Cardiac muscle cell (in vitro differentiated cells and primary cell): ENCODE results near the gene ECT2. TPM values are rescaled to one million over a fixed set of nuclear protein-coding genes. Genes with fewer than 3 reads are reported as not detected.

Experiments used
- DNase-seq, 2 donors: peaks; one replicate each; pipeline versions ENCODE4 v3.0.0 to v3.0.0-alpha.2; 2010 to 2017; ENCODE audit warnings: low read depth in 1 of 2, low spot score in 1 of 2
- H3K27ac ChIP-seq: fragments of 200-600 bp; sonication (generic); 2 replicates; pipeline ENCODE4 v1.5.1; 2016
- H3K27me3 ChIP-seq: fragments of 200-600 bp; sonication (generic); 2 replicates; pipeline ENCODE4 v1.6.0; 2016; ENCODE audit warnings: control low read depth
- H3K36me3 ChIP-seq: fragments of 200-600 bp; sonication (generic); 2 replicates; pipeline ENCODE4 v1.5.1; 2016; ENCODE audit warnings: control low read depth
- H3K4me1 ChIP-seq: fragments of 200-600 bp; sonication (generic); 2 replicates; pipeline ENCODE4 v1.8.1; 2017; ENCODE audit warnings: low read depth, mild to moderate bottlenecking, mixed run types
- H3K4me3 ChIP-seq: fragments of 200-600 bp; sonication (generic); 2 replicates; pipeline ENCODE4 v1.5.1; 2016; ENCODE audit warnings: mild to moderate bottlenecking
- H3K9me3 ChIP-seq: fragments of 200-600 bp; sonication (generic); 2 replicates; pipeline ENCODE4 v1.5.1; 2017; ENCODE audit warnings: low read depth, mild to moderate bottlenecking, control low read depth
- CTCF ChIP-seq: IDR thresholded peaks from 2 replicates; pipeline ENCODE4 v1.5.1; 2012; ENCODE audit warnings: low read depth, mild to moderate bottlenecking, low read length
- polyA plus RNA-seq: library from polyadenylated mRNA; unstranded; fragments of >200 nt; fragmentation: Nextera tagmentation; extraction: Ambion mirVana; gene quantifications from 2 replicates; pipeline ENCODE4 v1.2.1, GENCODE V29; 2016
- total RNA-seq: library from RNA; depleted of rRNA; stranded (reverse); fragments of >200 nt; gene quantifications from 2 replicates; pipeline ENCODE4 v1.2.3, GENCODE V29; 2016

The ECT2 gene
- total and polyA plus RNA-seq, 2 experiments from 2014 or later, result 7.8 to 39.1 TPM

GRCh38 chr3:172777901-172778300, 27.4 kb downstream of the ECT2 start:
- H3K4me1 ChIP-seq, result peaks cover 11% of the 10 kb centered on the region
- no peaks in the 10 kb centered on the region for H3K9me3 ChIP-seq
- peaks cover 12% of the 10 kb centered on the region for H3K36me3 ChIP-seq
- no peak for TF ChIP-seq CTCF
- no peak overlapping the region for H3K4me3 ChIP-seq
- H3K27me3 ChIP-seq, result no peaks in the 10 kb centered on the region
- DNase-seq, result no peak
- no peak overlapping the region for H3K27ac ChIP-seq

GRCh38 chr3:172782235-172782634, 31.7 kb downstream of the ECT2 start:
- Histone ChIP-seq H3K36me3 (no peaks in the 10 kb centered on the region), H3K27me3 (no peaks in the 10 kb centered on the region)

DNA sequence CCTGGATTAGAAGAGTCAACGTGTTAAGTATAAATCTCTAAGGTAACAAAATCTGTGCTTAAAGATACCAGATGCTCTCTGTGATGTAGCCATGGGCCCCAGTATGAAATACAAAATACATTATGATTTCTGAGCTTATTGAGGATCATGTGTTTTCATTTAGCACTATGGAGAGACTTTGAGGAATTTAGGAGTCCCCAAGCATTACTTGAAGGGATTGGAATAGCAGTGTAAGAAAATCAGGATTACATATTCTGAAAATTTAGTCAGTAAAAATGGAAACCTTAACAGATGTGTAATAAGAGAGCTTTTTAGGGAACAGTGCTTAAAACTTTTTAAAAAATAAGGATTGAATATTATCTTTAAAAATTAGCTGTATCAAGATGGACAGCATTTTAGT, 35.5 kb downstream of the ECT2 start:
- Histone ChIP-seq H3K36me3 (peaks cover 4% of the 10 kb centered on the region), H3K9me3 (no peaks in the 10 kb centered on the region), H3K4me3 (no peak overlapping the region), H3K27ac (no peak overlapping the region), H3K27me3 (no peaks in the 10 kb centered on the region), H3K4me1 (peaks cover 32% of the 10 kb centered on the region)
- no peak for DNase-seq
- TF ChIP-seq CTCF, result no peak

More at GRCh38 chr3:172782235-172782634, 31.7 kb downstream of the ECT2 start:
- TF ChIP-seq CTCF, result no peak
- H3K9me3 ChIP-seq, result no peaks in the 10 kb centered on the region
- H3K4me1 ChIP-seq, result peaks cover 23% of the 10 kb centered on the region
- H3K27ac ChIP-seq, result no peak overlapping the region
- no peak for DNase-seq
- no peak overlapping the region for H3K4me3 ChIP-seq

DNA sequence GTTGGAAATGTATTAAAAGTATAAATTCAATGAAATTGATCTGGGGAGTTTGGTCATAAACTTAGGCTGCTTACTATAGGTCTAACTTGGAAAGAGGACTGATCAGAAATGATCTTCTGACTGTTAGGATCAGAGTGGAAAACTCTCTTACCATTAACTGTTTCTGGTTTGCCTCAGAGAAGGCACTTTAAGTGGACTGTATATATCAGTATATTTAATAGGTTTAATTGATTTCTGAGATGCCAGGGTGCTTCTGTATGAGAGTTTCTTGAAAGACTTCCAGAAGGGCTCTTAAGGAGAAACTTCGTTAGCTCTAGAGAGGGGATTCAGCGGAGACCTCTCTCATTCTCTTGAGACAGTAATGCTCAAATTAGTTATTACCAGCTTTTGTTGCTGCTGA, 36.5 kb downstream of the ECT2 start:
- TF ChIP-seq CTCF, result no peak
- peaks cover 28% of the 10 kb centered on the region for H3K4me1 ChIP-seq
- no peaks in the 10 kb centered on the region for H3K27me3 ChIP-seq
- peaks cover 4% of the 10 kb centered on the region for H3K36me3 ChIP-seq
- H3K4me3 ChIP-seq, result no peak overlapping the region
- H3K9me3 ChIP-seq, result no peaks in the 10 kb centered on the region
- no peak for DNase-seq
- no peak overlapping the region for H3K27ac ChIP-seq

GRCh38 chr3:172787746-172788145, 37.2 kb downstream of the ECT2 start:
- Histone ChIP-seq H3K27ac (no peak overlapping the region), H3K4me3 (no peak overlapping the region), H3K27me3 (no peaks in the 10 kb centered on the region), H3K9me3 (no peaks in the 10 kb centered on the region), H3K4me1 (peaks cover 24% of the 10 kb centered on the region), H3K36me3 (peaks cover 4% of the 10 kb centered on the region)
- DNase-seq, result no peak
- TF ChIP-seq CTCF, result no peak

DNA sequence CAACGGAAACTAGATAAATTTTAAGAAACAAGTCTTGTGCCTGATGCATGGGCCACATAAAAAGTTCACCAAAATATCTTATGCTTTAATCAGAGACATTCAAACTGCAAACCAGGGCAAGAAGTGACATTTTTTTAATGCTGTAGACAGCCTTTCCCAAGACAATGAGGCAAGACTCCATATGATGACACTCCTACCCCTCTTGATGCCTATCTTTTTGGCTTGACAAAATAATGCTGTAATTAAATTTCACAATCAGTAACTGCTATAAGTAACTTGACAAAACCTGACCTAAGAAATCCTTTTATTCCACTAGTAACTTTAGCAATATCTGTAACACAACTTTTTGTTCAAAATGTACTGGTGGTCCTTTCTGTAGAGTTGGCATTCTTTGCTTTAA, 48.7 kb downstream of the ECT2 start:
- Histone ChIP-seq H3K36me3 (no peaks in the 10 kb centered on the region), H3K27me3 (no peaks in the 10 kb centered on the region), H3K27ac (no peak overlapping the region), H3K4me3 (no peak overlapping the region), H3K9me3 (no peaks in the 10 kb centered on the region), H3K4me1 (peaks cover 7% of the 10 kb centered on the region)
- no peak for TF ChIP-seq CTCF
- no peak for DNase-seq
